ENCODE results near the gene UQCRC1. TPM values are rescaled to one million over a fixed set of nuclear protein-coding genes. Genes with fewer than 3 reads are reported as not detected.

The UQCRC1 gene
- total RNA-seq, 5 donors from 2014 or later (not counting 1 experiment from before 2014, with no cell fraction given) = 93.0 to 109 (median 98.4) TPM

DNA sequence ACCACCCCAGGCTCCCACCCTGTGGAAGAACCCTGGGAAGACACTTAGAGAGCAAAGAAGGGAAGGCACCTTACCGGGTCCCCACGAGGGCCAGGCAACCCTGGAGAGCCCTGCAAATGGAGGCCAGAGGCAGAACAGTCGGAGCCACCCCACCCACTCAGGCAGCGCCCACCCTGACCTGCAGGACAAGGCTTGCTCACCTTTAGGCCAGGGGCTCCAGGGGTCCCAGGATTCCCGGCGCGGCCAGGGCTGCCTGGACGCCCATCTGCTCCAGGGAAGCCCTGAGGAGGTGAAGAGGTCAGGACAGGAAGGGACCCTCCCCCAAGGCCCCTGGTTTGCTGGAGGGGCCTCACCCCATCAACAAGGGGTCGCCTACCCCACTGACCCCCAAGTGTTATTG lies 24.6 kb downstream of the UQCRC1 start:
- no peaks in the 10 kb centered on the region for H3K36me3 Mint-ChIP-seq
- Histone ChIP-seq H3K27ac (ENCODE audit: low read length) (no peak overlapping the region), H3K9me3 (no peaks in the 10 kb centered on the region), H3K36me3 (ENCODE audit: control insufficient read depth in 2 of 2, extremely low read depth in 1 of 2, insufficient read depth in 1 of 2, low read length in 1 of 2) (no peaks in the 10 kb centered on the region), H3K4me3 (ENCODE audit: control insufficient read depth in 1 of 2, extremely low read depth in 1 of 2, low read length in 1 of 2) (no peak overlapping the region), H3K27me3 (replicated peaks in 1 of 2; ENCODE audit: control insufficient read depth in 2 of 2, extremely low read depth in 1 of 2, insufficient read depth in 2 of 2, low read length in 1 of 2) (peaks cover 0 to 51% of the 10 kb centered on the region in 2 experiments), H3K4me1 (ENCODE audit: control insufficient read depth in 1 of 2, extremely low read depth in 1 of 2, insufficient read depth in 2 of 2, low read length in 2 of 2) (peaks cover 0 to 2% of the 10 kb centered on the region in 2 experiments)
- ATAC-seq (replicated peaks in 1 of 4) = no peak
- DNase-seq = no peak
- 40% methylated on average over 1 of the region's 9 CpGs for WGBS (ENCODE audit: insufficient coverage)
- H3K27me3 Mint-ChIP-seq = peaks cover 17 to 24% of the 10 kb centered on the region in 2 donors
- no peaks in the 10 kb centered on the region for H3K9me3 Mint-ChIP-seq
- H3K4me3 Mint-ChIP-seq = no peak overlapping the region
- H3K27ac Mint-ChIP-seq = no peak overlapping the region
- no peaks in the 10 kb centered on the region for H3K4me1 Mint-ChIP-seq
- ChIA-PET POLR2A (no interaction called here), CTCF (no interaction called here)

DNA sequence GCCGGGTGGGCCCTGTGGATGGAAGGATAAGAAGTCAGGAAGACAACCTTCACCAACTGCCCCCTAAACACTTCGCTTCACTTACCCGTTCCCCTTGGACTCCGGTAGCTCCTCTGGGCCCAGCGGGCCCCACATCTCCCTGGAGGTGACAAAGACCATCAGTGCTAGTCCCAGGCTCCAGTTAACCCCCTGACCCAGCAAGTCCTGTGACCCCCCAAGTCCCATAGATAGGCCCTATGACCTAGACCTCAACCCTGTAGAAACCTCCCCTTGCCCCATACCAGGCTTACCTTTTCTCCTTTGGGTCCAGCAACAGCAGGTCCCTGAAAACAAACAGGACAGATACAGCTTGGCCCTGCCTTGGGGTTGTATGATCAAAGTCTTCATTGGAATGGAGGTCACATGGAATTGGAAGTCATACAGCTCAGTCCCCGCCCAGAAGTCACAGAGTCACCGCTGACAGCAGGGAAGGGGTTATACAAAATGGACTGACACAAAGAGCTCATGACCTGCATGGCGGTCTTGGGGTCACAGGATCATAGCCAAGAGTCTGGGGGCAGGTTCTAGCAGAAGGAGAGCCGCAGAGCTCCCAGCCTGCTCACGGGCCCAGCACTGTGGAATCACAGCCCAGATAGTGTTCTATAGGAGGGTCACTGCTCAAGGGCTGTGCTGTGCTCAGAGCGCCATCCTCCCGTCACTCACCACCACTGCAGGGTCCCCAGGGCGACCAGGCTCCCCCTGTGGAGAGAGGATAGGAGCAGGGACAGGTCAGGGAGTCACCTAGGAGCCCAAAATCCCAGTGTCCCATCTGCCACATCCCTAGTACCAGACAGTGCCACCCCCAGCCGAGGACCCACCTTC lies 27.6 kb downstream of the UQCRC1 start:
- Mint-ChIP-seq H3K27me3 (peaks cover 0 to 3% of the 10 kb centered on the region in 2 donors), H3K36me3 (no peaks in the 10 kb centered on the region), H3K9me3 (no peaks in the 10 kb centered on the region), H3K27ac (no peak overlapping the region), H3K4me3 (no peak overlapping the region), H3K4me1 (no peaks in the 10 kb centered on the region)
- ChIA-PET POLR2A (no interaction called here), CTCF (interaction anchor here in 1 of 2 donors (0.6 kb wide), 1 partner anchor 75 kb away, joined by 4 read pairs; no protein-coding TSS in a partner anchor)
- DNase-seq (no peak), ATAC-seq (replicated peaks in 1 of 4) (no peak)
- H3K4me1 ChIP-seq (ENCODE audit: control insufficient read depth in 1 of 2, extremely low read depth in 1 of 2, insufficient read depth in 2 of 2, low read length in 2 of 2) = no peaks in the 10 kb centered on the region
- no peaks in the 10 kb centered on the region for H3K36me3 ChIP-seq (ENCODE audit: control insufficient read depth in 2 of 2, extremely low read depth in 1 of 2, insufficient read depth in 1 of 2, low read length in 1 of 2)
- H3K4me3 ChIP-seq (ENCODE audit: control insufficient read depth in 1 of 2, extremely low read depth in 1 of 2, low read length in 1 of 2) = no peak overlapping the region
- H3K27ac ChIP-seq (ENCODE audit: low read length) = no peak overlapping the region
- H3K27me3 ChIP-seq (replicated peaks in 1 of 2; ENCODE audit: control insufficient read depth in 2 of 2, extremely low read depth in 1 of 2, insufficient read depth in 2 of 2, low read length in 1 of 2) = peaks cover 0 to 29% of the 10 kb centered on the region in 2 experiments
- H3K9me3 ChIP-seq = no peaks in the 10 kb centered on the region
- WGBS (ENCODE audit: insufficient coverage) = 100% methylated on average over 5 of the region's 14 CpGs

DNA sequence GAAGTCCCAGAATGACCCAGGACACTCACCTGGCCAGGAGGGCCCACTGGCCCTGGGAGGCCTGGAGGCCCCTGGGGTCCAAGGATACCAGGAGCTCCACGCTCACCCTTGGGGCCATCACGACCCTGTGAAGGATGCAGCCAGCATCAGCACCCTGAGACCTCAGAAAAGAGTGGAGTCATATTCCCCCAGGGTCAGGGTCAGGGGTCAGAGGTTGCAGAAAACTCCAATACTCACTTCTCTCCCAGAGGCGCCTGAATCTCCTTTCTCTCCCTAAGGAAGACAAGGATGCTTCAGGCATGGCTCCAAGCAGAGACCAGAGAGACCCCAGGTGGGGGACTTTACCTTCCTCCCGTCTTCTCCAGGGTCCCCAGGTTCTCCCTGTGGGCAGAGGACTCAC lies 32.8 kb downstream of the UQCRC1 start:
- Mint-ChIP-seq H3K9me3 (no peaks in the 10 kb centered on the region), H3K27me3 (no peaks in the 10 kb centered on the region), H3K27ac (no peak overlapping the region), H3K36me3 (no peaks in the 10 kb centered on the region), H3K4me1 (no peaks in the 10 kb centered on the region), H3K4me3 (no peak overlapping the region)
- 75% methylated on average over 2 of the region's 4 CpGs for WGBS (ENCODE audit: insufficient coverage)
- H3K9me3 ChIP-seq = no peaks in the 10 kb centered on the region
- no peaks in the 10 kb centered on the region for H3K36me3 ChIP-seq (ENCODE audit: control insufficient read depth in 2 of 2, extremely low read depth in 1 of 2, insufficient read depth in 1 of 2, low read length in 1 of 2)
- CTCF ChIA-PET = no interaction called here
- DNase-seq (no peak), ATAC-seq (replicated peaks in 1 of 4) (no peak)
- no peak overlapping the region for H3K4me3 ChIP-seq (ENCODE audit: control insufficient read depth in 1 of 2, extremely low read depth in 1 of 2, low read length in 1 of 2)
- POLR2A ChIA-PET = no interaction called here
- H3K27ac ChIP-seq (ENCODE audit: low read length) = no peak overlapping the region
- H3K4me1 ChIP-seq (ENCODE audit: control insufficient read depth in 1 of 2, extremely low read depth in 1 of 2, insufficient read depth in 2 of 2, low read length in 2 of 2) = no peaks in the 10 kb centered on the region
- H3K27me3 ChIP-seq (replicated peaks in 1 of 2; ENCODE audit: control insufficient read depth in 2 of 2, extremely low read depth in 1 of 2, insufficient read depth in 2 of 2, low read length in 1 of 2) = peaks cover 0 to 14% of the 10 kb centered on the region in 2 experiments

DNA sequence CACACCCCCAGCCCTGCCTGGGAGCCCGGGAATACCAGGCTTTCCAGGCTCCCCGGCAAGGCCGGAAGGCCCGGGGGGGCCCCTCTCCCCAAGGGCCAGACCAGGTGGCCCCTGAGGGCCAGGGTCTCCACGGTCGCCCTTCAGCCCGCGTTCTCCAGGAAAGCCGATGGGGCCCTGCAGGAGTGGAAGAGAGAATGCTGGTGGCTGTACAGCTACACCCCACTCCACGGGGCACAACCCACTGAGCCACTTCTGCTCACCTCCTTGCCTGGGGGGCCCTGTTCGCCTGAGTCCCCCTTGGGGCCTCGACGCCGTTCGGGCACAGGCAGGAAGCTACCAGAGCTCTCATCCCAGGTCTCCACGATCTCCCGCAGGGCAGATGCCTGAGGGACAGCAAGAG lies 34.1 kb downstream of the UQCRC1 start:
- whole genome bisulfite sequencing (ENCODE audit: insufficient coverage) = 89% methylated on average over 7 of the region's 17 CpGs
- DNase-seq = no peak
- no peaks in the 10 kb centered on the region for H3K4me1 ChIP-seq (ENCODE audit: control insufficient read depth in 1 of 2, extremely low read depth in 1 of 2, insufficient read depth in 2 of 2, low read length in 2 of 2)
- no peak overlapping the region for H3K4me3 ChIP-seq (ENCODE audit: control insufficient read depth in 1 of 2, extremely low read depth in 1 of 2, low read length in 1 of 2)
- no peak overlapping the region for H3K27ac Mint-ChIP-seq
- POLR2A ChIA-PET = no interaction called here
- H3K27me3 Mint-ChIP-seq = no peaks in the 10 kb centered on the region
- H3K27ac ChIP-seq (ENCODE audit: low read length) = no peak overlapping the region
- no peaks in the 10 kb centered on the region for H3K9me3 Mint-ChIP-seq
- no peak overlapping the region for H3K4me3 Mint-ChIP-seq
- H3K27me3 ChIP-seq (replicated peaks in 1 of 2; ENCODE audit: control insufficient read depth in 2 of 2, extremely low read depth in 1 of 2, insufficient read depth in 2 of 2, low read length in 1 of 2) = peaks cover 0 to 7% of the 10 kb centered on the region in 2 experiments
- no peak for ATAC-seq (replicated peaks in 1 of 4)
- CTCF ChIA-PET = interaction anchor here in 1 of 2 donors (0.5 kb wide), 1 partner anchor 162 kb away, joined by 5 read pairs; no protein-coding TSS in a partner anchor
- H3K36me3 ChIP-seq (ENCODE audit: control insufficient read depth in 2 of 2, extremely low read depth in 1 of 2, insufficient read depth in 1 of 2, low read length in 1 of 2) = no peaks in the 10 kb centered on the region
- no peaks in the 10 kb centered on the region for H3K4me1 Mint-ChIP-seq
- H3K36me3 Mint-ChIP-seq = no peaks in the 10 kb centered on the region
- H3K9me3 ChIP-seq = no peaks in the 10 kb centered on the region

DNA sequence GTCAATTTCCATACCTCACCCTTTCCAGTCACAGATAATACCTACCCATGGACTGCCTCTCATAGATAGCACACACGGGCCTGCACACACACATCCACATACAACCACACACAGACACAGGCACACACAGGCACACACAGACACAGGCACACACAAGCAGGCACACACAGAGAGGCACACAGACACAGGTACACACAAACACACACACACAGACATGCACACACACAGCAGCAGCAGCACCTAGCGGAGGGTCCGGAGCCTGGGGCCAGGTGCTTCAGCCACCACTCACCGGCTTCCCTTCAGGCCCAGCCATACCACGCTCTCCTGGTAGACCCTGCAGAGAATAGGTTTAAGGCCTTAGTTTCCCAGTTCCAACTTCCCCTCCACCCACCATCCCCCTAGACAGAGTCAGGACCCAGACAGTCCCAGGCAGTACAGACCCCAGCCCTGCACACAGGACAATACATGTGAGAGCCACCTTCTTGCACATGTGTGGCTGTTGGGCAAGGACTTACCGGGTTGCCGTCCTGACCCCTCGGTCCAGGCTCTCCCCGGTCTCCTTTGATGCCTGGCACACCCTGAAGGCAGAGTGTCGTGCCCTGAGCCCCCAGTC lies 35.4 kb downstream of the UQCRC1 start:
- H3K4me3 ChIP-seq (ENCODE audit: control insufficient read depth in 1 of 2, extremely low read depth in 1 of 2, low read length in 1 of 2) = no peak overlapping the region
- ATAC-seq (replicated peaks in 1 of 4) (no peak), DNase-seq (no peak)
- H3K36me3 ChIP-seq (ENCODE audit: control insufficient read depth in 2 of 2, extremely low read depth in 1 of 2, insufficient read depth in 1 of 2, low read length in 1 of 2) = no peaks in the 10 kb centered on the region
- H3K27ac ChIP-seq (ENCODE audit: low read length) = no peak overlapping the region
- WGBS (ENCODE audit: insufficient coverage) = 90% methylated on average over 9 of the region's 10 CpGs
- Mint-ChIP-seq H3K36me3 (no peaks in the 10 kb centered on the region), H3K9me3 (no peaks in the 10 kb centered on the region), H3K4me3 (no peak overlapping the region), H3K27ac (no peak overlapping the region), H3K4me1 (no peaks in the 10 kb centered on the region), H3K27me3 (no peaks in the 10 kb centered on the region)
- H3K4me1 ChIP-seq (ENCODE audit: control insufficient read depth in 1 of 2, extremely low read depth in 1 of 2, insufficient read depth in 2 of 2, low read length in 2 of 2) = no peaks in the 10 kb centered on the region
- CTCF ChIA-PET = no interaction called here
- H3K27me3 ChIP-seq (replicated peaks in 1 of 2; ENCODE audit: control insufficient read depth in 2 of 2, extremely low read depth in 1 of 2, insufficient read depth in 2 of 2, low read length in 1 of 2) = no peaks in the 10 kb centered on the region
- POLR2A ChIA-PET = no interaction called here
- no peaks in the 10 kb centered on the region for H3K9me3 ChIP-seq

DNA sequence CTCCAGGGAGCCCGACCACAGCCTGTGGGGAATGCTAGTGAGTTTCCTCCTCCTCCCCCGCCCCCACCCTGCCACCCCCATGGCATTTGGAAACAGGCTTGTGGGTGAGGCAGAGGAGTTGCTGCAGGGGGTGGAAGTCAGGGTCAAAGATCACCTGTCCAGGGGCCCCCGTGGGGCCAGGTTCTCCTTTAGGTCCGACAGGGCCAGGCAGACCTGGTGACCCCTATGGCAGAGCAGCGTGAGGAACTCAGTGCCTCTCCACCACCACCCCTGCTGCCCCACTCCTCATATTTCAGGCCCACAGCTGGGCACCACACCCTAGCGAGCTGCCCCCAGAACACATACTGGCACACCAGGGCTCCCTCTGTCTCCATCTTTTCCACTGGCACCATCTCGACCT lies 36.9 kb downstream of the UQCRC1 start:
- ATAC-seq (replicated peaks in 1 of 4) = no peak
- Histone ChIP-seq H3K4me3 (ENCODE audit: control insufficient read depth in 1 of 2, extremely low read depth in 1 of 2, low read length in 1 of 2) (no peak overlapping the region), H3K4me1 (ENCODE audit: control insufficient read depth in 1 of 2, extremely low read depth in 1 of 2, insufficient read depth in 2 of 2, low read length in 2 of 2) (no peaks in the 10 kb centered on the region), H3K27ac (ENCODE audit: low read length) (no peak overlapping the region), H3K36me3 (ENCODE audit: control insufficient read depth in 2 of 2, extremely low read depth in 1 of 2, insufficient read depth in 1 of 2, low read length in 1 of 2) (no peaks in the 10 kb centered on the region), H3K27me3 (replicated peaks in 1 of 2; ENCODE audit: control insufficient read depth in 2 of 2, extremely low read depth in 1 of 2, insufficient read depth in 2 of 2, low read length in 1 of 2) (no peaks in the 10 kb centered on the region), H3K9me3 (no peaks in the 10 kb centered on the region)
- no peaks in the 10 kb centered on the region for H3K36me3 Mint-ChIP-seq
- no peak overlapping the region for H3K27ac Mint-ChIP-seq
- DNase-seq = no peak
- H3K4me1 Mint-ChIP-seq = no peaks in the 10 kb centered on the region
- WGBS (ENCODE audit: insufficient coverage) = 80% methylated on average over 2 of the region's 7 CpGs
- CTCF ChIA-PET = no interaction called here
- no peak overlapping the region for H3K4me3 Mint-ChIP-seq
- no peaks in the 10 kb centered on the region for H3K27me3 Mint-ChIP-seq
- H3K9me3 Mint-ChIP-seq = no peaks in the 10 kb centered on the region
- POLR2A ChIA-PET = interaction anchor here (0.6 kb wide), 2 partner anchors 109 to 131 kb away, joined by 5 to 6 read pairs; no protein-coding TSS in a partner anchor

All from T-cell (primary cell).